Muscle layer of colon (tissue), 2 donors: ENCODE data around the gene OGA.

Experiments used
- H3K27ac ChIP-seq: one replicate; pipeline ENCODE4 v1.7.0; 2013; ENCODE audit warnings: low read depth, mild to moderate bottlenecking, low read length, moderate library complexity
- H3K27me3 ChIP-seq, 2 donors: one replicate each; pipeline ENCODE4 v1.7.0; 2013; ENCODE audit warnings: low read length in 2 of 2, mild to moderate bottlenecking in 2 of 2; ENCODE audit not compliant: insufficient read depth in 2 of 2, control insufficient read depth in 1 of 2
- H3K36me3 ChIP-seq: one replicate; pipeline ENCODE4 v1.7.0; 2013; ENCODE audit warnings: mild to moderate bottlenecking, low read length; ENCODE audit not compliant: insufficient read depth
- H3K4me1 ChIP-seq: one replicate; pipeline ENCODE4 v1.7.0; 2013; ENCODE audit warnings: mild to moderate bottlenecking, low read length; ENCODE audit not compliant: insufficient read depth
- H3K4me3 ChIP-seq, 2 donors: one replicate each; pipeline ENCODE4 v1.7.0; 2013; ENCODE audit warnings: low read length in 2 of 2, low read depth in 1 of 2, mild to moderate bottlenecking in 1 of 2, moderate library complexity in 1 of 2
- H3K9ac ChIP-seq: one replicate; pipeline ENCODE4 v1.7.0; 2013; ENCODE audit warnings: low read length
- H3K9me3 ChIP-seq: one replicate; pipeline ENCODE4 v1.7.0; 2013; ENCODE audit warnings: mild to moderate bottlenecking, low read length
- donor health status: abdominal sarcoma.
- donor health status: Adenocarcinoma of cecum.

Gene OGA

GRCh38 chr10:101785801-101786200, 32.4 kb downstream of the OGA start:
- Histone ChIP-seq H3K4me1 (peaks cover 21% of the 10 kb centered on the region), H3K4me3 (no peak overlapping the region), H3K36me3 (peaks cover 45% of the 10 kb centered on the region), H3K27me3 (no peaks in the 10 kb centered on the region), H3K27ac (no peak overlapping the region), H3K9me3 (no peaks in the 10 kb centered on the region), H3K9ac (no peak overlapping the region)

GRCh38 chr10:101784558-101784957, 33.7 kb downstream of the OGA start:
- peaks cover 42% of the 10 kb centered on the region for H3K36me3 ChIP-seq
- no peak overlapping the region for H3K27ac ChIP-seq
- no peaks in the 10 kb centered on the region for H3K9me3 ChIP-seq
- H3K27me3 ChIP-seq: peaks cover 2 to 10% of the 10 kb centered on the region in 2 donors
- H3K9ac ChIP-seq: no peak overlapping the region
- H3K4me1 ChIP-seq: peaks cover 29% of the 10 kb centered on the region
- H3K4me3 ChIP-seq: no peak overlapping the region

- Histone ChIP-seq H3K36me3 (peaks cover 34% of the 10 kb centered on the region), H3K27ac (peak overlapping the region; percentile 40), H3K9me3 (no peaks in the 10 kb centered on the region), H3K4me3 (peak overlapping the region; percentile 58 to 76), H3K27me3 (peaks cover 6 to 19% of the 10 kb centered on the region in 2 donors), H3K4me1 (peaks cover 37% of the 10 kb centered on the region), H3K9ac (no peak overlapping the region)
These were observed 34.5 kb downstream of the OGA start for GRCh38 chr10:101783736-101784118.

GRCh38 chr10:101782811-101783735, 35.2 kb downstream of the OGA start, which contains the start of gene NPM3:
TSS of gene NPM3 (minus strand) at chr10:101783446. CDS start at chr10:101783390, 56 bp downstream.
- Histone ChIP-seq H3K4me1 (peaks cover 38% of the 10 kb centered on the region), H3K9ac (peak within 1 kb of the TSS; percentile 34), H3K4me3 (peak within 1 kb of the TSS; percentile 58 to 76), H3K27me3 (peaks cover 11 to 25% of the 10 kb centered on the region in 2 donors), H3K9me3 (no peaks in the 10 kb centered on the region), H3K27ac (peak within 1 kb of the TSS; percentile 40), H3K36me3 (peaks cover 28% of the 10 kb centered on the region)

- Histone ChIP-seq H3K27ac (no peak overlapping the region), H3K9me3 (no peaks in the 10 kb centered on the region), H3K4me1 (peaks cover 38% of the 10 kb centered on the region), H3K36me3 (peaks cover 22% of the 10 kb centered on the region), H3K4me3 (peak overlapping the region; percentile 58 to 76), H3K27me3 (peaks cover 13 to 34% of the 10 kb centered on the region in 2 donors), H3K9ac (peak overlapping the region; percentile 34)
These were observed 36.0 kb downstream of the OGA start for GRCh38 chr10:101781984-101782810.

GRCh38 chr10:101781655-101781983, 36.6 kb downstream of the OGA start:
- peaks cover 16% of the 10 kb centered on the region for H3K36me3 ChIP-seq
- H3K9me3 ChIP-seq: no peaks in the 10 kb centered on the region
- H3K9ac ChIP-seq: no peak overlapping the region
- no peak overlapping the region for H3K27ac ChIP-seq
- H3K27me3 ChIP-seq: peaks cover 18 to 40% of the 10 kb centered on the region in 2 donors
- peaks cover 38% of the 10 kb centered on the region for H3K4me1 ChIP-seq
- H3K4me3 ChIP-seq: no peak overlapping the region

- Histone ChIP-seq H3K9ac (no peak overlapping the region), H3K36me3 (peaks cover 13% of the 10 kb centered on the region), H3K4me1 (peaks cover 38% of the 10 kb centered on the region), H3K27me3 (peaks cover 19 to 45% of the 10 kb centered on the region in 2 donors), H3K27ac (no peak overlapping the region), H3K4me3 (no peak overlapping the region), H3K9me3 (no peaks in the 10 kb centered on the region)
These were observed 37.2 kb downstream of the OGA start for GRCh38 chr10:101780818-101781654.

- H3K36me3 ChIP-seq: peaks cover 5% of the 10 kb centered on the region
- H3K27ac ChIP-seq: no peak overlapping the region
- no peaks in the 10 kb centered on the region for H3K9me3 ChIP-seq
- no peak overlapping the region for H3K9ac ChIP-seq
- peaks cover 20 to 49% of the 10 kb centered on the region in 2 donors for H3K27me3 ChIP-seq
- H3K4me3 ChIP-seq: peak overlapping the region in 1 of 2 donors; percentile 58
- H3K4me1 ChIP-seq: peaks cover 38% of the 10 kb centered on the region
These were observed 37.9 kb downstream of the OGA start for GRCh38 chr10:101780187-101780817.

GRCh38 chr10:101779544-101780186, 38.6 kb downstream of the OGA start:
- Histone ChIP-seq H3K27me3 (peaks cover 26 to 55% of the 10 kb centered on the region in 2 donors), H3K9me3 (no peaks in the 10 kb centered on the region), H3K4me1 (peaks cover 38% of the 10 kb centered on the region), H3K36me3 (peaks cover 5% of the 10 kb centered on the region), H3K4me3 (peak overlapping the region; percentile 29 to 58), H3K9ac (no peak overlapping the region), H3K27ac (no peak overlapping the region)
